ENCODE measurements around the gene DRD4. TPM values are rescaled to one million over a fixed set of nuclear protein-coding genes. Genes with fewer than 3 reads are reported as not detected.

DRD4 gene
- total RNA-seq, 2 donors from 2014 or later, result 0.27 TPM; not detected in 1

DNA sequence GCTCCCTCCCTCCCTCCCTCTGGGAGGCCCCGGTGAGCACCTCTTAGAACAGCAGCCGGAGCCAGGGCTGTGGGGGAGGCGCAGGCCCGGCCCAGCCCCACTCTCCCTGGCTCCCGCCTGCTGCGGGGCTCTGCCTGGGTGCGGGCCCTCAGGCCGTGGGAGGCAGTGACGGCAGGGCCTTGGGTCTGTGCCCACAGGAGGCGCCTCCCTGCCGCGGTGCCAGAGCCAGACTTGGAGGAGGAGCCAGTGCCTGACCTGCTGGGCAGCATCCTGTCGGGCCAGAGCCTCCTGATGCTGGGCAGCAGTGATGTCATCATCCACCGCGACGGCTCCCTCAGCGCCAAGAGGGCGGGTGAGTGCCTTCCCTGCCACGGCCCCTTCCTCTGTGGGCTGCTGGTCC lies 30.8 kb upstream of the DRD4 start:
- ATAC-seq (ENCODE audit: insufficient number of reproducible peaks, low FRiP score, low read depth) (no peak), DNase-seq (ENCODE audit: low spot score) (no peak)
- Histone ChIP-seq H3K27me3 (replicated peaks; ENCODE audit: insufficient read depth) (no peaks in the 10 kb centered on the region), H3K4me1 (ENCODE audit: control insufficient read depth in 1 of 2, low read depth in 2 of 2) (no peaks in the 10 kb centered on the region), H3K9me3 (no peaks in the 10 kb centered on the region), H3K36me3 (peaks cover 90% of the 10 kb centered on the region), H3K27ac (no peak overlapping the region), H3K4me3 (no peak overlapping the region)
- TF ChIP-seq, protein P1, sequence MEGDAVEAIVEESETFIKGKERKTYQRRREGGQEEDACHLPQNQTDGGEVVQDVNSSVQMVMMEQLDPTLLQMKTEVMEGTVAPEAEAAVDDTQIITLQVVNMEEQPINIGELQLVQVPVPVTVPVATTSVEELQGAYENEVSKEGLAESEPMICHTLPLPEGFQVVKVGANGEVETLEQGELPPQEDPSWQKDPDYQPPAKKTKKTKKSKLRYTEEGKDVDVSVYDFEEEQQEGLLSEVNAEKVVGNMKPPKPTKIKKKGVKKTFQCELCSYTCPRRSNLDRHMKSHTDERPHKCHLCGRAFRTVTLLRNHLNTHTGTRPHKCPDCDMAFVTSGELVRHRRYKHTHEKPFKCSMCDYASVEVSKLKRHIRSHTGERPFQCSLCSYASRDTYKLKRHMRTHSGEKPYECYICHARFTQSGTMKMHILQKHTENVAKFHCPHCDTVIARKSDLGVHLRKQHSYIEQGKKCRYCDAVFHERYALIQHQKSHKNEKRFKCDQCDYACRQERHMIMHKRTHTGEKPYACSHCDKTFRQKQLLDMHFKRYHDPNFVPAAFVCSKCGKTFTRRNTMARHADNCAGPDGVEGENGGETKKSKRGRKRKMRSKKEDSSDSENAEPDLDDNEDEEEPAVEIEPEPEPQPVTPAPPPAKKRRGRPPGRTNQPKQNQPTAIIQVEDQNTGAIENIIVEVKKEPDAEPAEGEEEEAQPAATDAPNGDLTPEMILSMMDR (IDR thresholded peaks at IDR 0.05), result no peak

DNA sequence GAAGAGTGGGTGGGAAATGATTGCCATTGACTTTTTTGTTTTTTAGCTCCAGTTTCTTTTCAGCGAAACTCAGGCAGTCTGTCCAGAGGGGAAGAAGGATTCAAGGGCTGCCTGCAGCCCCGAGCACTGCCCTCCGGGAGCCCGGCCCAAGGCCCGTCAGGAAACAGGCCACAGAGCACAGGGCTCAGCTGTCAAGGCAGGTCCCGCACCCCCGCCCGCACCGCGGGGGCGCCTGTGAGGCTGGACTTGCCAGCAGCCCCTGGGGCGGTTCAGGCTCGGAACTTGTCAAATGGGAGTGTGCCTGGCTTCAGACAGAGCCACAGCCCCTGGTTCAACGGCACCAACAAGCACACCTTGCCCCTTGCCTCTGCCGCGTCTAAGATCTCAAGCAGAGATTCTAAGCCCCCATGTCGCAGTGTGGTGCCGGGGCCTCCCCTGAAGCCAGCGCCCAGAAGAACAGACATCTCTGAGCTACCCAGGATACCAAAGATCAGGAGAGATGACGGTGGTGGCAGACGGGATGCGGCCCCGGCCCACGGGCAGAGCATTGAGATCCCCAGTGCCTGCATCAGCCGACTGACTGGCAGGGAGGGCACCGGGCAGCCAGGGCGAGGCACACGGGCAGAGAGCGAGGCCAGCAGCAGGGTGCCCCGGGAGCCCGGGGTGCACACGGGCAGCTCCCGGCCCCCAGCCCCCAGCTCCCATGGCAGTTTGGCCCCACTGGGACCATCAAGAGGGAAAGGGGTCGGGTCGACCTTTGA lies 29.9 kb upstream of the DRD4 start:
- Histone ChIP-seq H3K4me3 (no peak overlapping the region), H3K9me3 (no peaks in the 10 kb centered on the region), H3K27ac (no peak overlapping the region), H3K36me3 (peaks cover 89% of the 10 kb centered on the region), H3K4me1 (ENCODE audit: control insufficient read depth in 1 of 2, low read depth in 2 of 2) (no peaks in the 10 kb centered on the region), H3K27me3 (replicated peaks; ENCODE audit: insufficient read depth) (no peaks in the 10 kb centered on the region)
- DNase-seq (ENCODE audit: low spot score), result no peak
- ATAC-seq (ENCODE audit: insufficient number of reproducible peaks, low FRiP score, low read depth), result no peak
- TF ChIP-seq, protein P1 (IDR thresholded peaks at IDR 0.05), result no peak

DNA sequence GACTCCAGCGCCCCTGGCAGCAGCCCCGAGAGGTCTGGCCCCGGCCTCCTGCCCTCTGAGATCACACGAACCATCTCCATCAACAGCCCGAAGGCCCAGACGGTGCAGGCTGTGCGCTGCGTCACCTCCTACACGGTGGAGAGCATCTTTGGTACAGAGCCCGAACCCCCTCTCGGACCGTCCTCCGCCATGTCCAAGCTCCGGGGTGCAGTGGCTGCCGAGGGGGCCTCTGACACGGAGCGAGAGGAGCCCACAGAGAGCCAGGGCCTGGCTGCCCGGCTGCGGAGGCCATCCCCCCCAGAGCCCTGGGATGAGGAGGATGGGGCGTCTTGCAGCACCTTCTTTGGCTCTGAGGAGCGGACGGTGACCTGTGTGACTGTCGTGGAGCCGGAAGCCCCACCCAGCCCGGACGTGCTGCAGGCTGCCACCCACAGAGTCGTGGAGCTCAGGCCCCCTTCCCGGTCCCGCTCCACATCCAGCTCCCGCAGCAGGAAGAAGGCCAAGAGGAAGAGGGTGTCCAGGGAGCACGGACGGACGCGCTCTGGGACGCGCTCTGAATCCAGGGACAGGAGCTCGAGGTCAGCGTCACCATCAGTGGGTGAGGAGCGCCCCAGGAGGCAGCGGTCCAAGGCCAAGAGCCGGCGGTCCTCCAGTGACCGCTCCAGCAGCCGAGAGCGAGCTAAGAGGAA lies 29.0 kb upstream of the DRD4 start:
- ATAC-seq (ENCODE audit: insufficient number of reproducible peaks, low FRiP score, low read depth) (no peak), DNase-seq (ENCODE audit: low spot score) (no peak)
- Histone ChIP-seq H3K4me3 (no peak overlapping the region), H3K36me3 (peaks cover 94% of the 10 kb centered on the region), H3K27me3 (replicated peaks; ENCODE audit: insufficient read depth) (no peaks in the 10 kb centered on the region), H3K27ac (no peak overlapping the region), H3K4me1 (ENCODE audit: control insufficient read depth in 1 of 2, low read depth in 2 of 2) (no peaks in the 10 kb centered on the region), H3K9me3 (no peaks in the 10 kb centered on the region)
- TF ChIP-seq, protein P1 (IDR thresholded peaks at IDR 0.05), result no peak

DNA sequence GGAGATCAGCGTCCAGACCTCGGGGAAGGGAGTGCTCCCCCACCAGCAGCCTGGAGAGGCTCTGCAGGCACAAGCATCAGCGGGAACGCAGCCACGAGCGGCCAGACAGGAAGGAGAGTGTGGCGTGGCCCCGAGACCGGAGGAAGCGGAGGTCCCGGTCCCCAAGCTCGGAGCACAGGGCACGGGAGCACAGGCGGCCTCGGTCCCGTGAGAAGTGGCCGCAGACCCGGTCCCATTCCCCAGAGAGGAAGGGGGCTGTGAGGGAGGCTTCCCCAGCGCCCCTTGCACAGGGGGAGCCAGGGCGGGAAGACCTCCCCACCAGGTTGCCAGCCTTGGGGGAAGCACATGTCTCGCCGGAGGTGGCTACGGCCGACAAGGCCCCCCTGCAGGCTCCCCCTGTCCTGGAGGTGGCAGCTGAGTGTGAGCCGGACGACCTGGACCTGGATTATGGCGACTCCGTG lies 28.2 kb upstream of the DRD4 start:
- no peak for ATAC-seq (ENCODE audit: insufficient number of reproducible peaks, low FRiP score, low read depth)
- Histone ChIP-seq H3K4me3 (no peak overlapping the region), H3K4me1 (ENCODE audit: control insufficient read depth in 1 of 2, low read depth in 2 of 2) (peaks cover under 1 to 2% of the 10 kb centered on the region in 2 donors), H3K9me3 (no peaks in the 10 kb centered on the region), H3K27me3 (replicated peaks; ENCODE audit: insufficient read depth) (no peaks in the 10 kb centered on the region), H3K36me3 (peaks cover 92% of the 10 kb centered on the region), H3K27ac (no peak overlapping the region)
- TF ChIP-seq, protein P1 (IDR thresholded peaks at IDR 0.05), result no peak
- no peak for DNase-seq (ENCODE audit: low spot score)

DNA sequence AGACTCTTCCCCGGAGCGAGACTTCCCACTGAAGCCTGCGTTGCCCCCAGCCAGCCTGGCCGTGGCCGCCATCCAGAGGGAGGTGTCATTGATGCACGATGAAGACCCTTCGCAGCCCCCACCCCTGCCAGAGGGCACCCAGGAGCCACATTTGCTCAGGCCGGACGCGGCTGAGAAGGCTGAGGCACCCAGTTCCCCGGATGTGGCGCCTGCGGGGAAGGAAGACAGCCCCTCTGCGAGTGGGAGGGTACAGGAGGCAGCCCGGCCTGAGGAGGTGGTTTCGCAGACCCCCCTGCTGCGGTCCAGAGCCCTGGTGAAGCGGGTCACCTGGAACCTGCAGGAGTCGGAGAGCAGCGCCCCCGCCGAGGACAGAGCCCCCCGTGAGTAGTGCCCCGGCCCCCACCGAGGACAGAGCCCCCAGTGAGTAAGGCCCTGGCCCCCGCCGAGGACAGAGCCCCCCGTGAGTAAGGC lies 27.7 kb upstream of the DRD4 start:
- TF ChIP-seq, protein P1 (IDR thresholded peaks at IDR 0.05), result no peak
- Histone ChIP-seq H3K27me3 (replicated peaks; ENCODE audit: insufficient read depth) (no peaks in the 10 kb centered on the region), H3K4me3 (no peak overlapping the region), H3K4me1 (ENCODE audit: control insufficient read depth in 1 of 2, low read depth in 2 of 2) (peaks cover 4 to 7% of the 10 kb centered on the region in 2 donors), H3K36me3 (peaks cover 87% of the 10 kb centered on the region), H3K9me3 (no peaks in the 10 kb centered on the region), H3K27ac (no peak overlapping the region)
- ATAC-seq (ENCODE audit: insufficient number of reproducible peaks, low FRiP score, low read depth), result no peak
- DNase-seq (ENCODE audit: low spot score), result no peak

Measured in thoracic aorta (tissue), 2 donors.